ENCODE results near the gene APOM.

Gene APOM

DNA sequence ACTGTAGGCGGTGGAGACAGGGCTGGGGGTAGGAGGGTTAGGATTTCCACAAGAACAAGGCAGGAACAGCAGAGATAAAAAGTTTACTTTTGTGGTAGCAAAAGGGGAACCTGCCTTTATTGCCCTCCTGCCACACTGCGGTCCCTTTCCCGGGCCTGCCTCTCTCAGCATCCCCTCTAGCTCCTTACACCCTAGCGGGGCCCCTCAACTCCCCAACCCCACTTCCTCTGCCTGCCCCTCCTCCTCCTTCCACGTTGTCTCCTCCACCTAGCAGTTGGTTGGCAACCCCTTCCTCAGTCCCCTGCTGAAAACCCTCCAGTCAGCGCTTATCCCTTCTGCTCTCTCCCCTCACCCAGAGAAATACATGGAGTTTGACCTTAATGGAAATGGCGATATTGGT lies 39.9 kb upstream of the APOM start:
- H3K27me3 ChIP-seq (ENCODE audit: control insufficient read depth, low read length): no peaks in the 10 kb centered on the region
- TF ChIP-seq, protein P1, sequence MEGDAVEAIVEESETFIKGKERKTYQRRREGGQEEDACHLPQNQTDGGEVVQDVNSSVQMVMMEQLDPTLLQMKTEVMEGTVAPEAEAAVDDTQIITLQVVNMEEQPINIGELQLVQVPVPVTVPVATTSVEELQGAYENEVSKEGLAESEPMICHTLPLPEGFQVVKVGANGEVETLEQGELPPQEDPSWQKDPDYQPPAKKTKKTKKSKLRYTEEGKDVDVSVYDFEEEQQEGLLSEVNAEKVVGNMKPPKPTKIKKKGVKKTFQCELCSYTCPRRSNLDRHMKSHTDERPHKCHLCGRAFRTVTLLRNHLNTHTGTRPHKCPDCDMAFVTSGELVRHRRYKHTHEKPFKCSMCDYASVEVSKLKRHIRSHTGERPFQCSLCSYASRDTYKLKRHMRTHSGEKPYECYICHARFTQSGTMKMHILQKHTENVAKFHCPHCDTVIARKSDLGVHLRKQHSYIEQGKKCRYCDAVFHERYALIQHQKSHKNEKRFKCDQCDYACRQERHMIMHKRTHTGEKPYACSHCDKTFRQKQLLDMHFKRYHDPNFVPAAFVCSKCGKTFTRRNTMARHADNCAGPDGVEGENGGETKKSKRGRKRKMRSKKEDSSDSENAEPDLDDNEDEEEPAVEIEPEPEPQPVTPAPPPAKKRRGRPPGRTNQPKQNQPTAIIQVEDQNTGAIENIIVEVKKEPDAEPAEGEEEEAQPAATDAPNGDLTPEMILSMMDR (IDR thresholded peaks at IDR 0.05; ENCODE audit: low read depth, low read length, poor library complexity, severe bottlenecking): no peak
- no peak for TF ChIP-seq EZH2phosphoT487 (IDR thresholded peaks at IDR 0.05; ENCODE audit: borderline replicate concordance, low read length)
- no peaks in the 10 kb centered on the region for H3K9me2 ChIP-seq (replicated peaks; ENCODE audit: control insufficient read depth, low read length)
- H4K20me1 ChIP-seq (ENCODE audit: control insufficient read depth, insufficient read depth, low read depth, low read length): no peaks in the 10 kb centered on the region
- peak overlapping the region; percentile 71 for H3K27ac ChIP-seq (ENCODE audit: low read depth, low read length)
- peak overlapping the region; percentile 81 for H3K4me3 ChIP-seq (ENCODE audit: low read length)
- H3K4me1 ChIP-seq (ENCODE audit: control insufficient read depth, low read length): peaks cover 38% of the 10 kb centered on the region
- H3K4me2 ChIP-seq (ENCODE audit: low read length): peak overlapping the region; percentile 93
- peaks cover 22% of the 10 kb centered on the region for H3F3A ChIP-seq (ENCODE audit: control insufficient read depth, insufficient read depth)
- peaks cover 12% of the 10 kb centered on the region for H3K79me2 ChIP-seq (ENCODE audit: control insufficient read depth, low read length)
- peaks cover under 1% of the 10 kb centered on the region for H3K36me3 ChIP-seq (ENCODE audit: control insufficient read depth, low read length)
- no peaks in the 10 kb centered on the region for H3K9me3 ChIP-seq (ENCODE audit: control insufficient read depth, insufficient read depth, low read length)

GRCh38 chr6:31617010-31617409 lies 38.7 kb upstream of the APOM start:
- TF ChIP-seq EZH2phosphoT487 (IDR thresholded peaks at IDR 0.05; ENCODE audit: borderline replicate concordance, low read length): no peak
- TF ChIP-seq, protein P1 (IDR thresholded peaks at IDR 0.05; ENCODE audit: low read depth, low read length, poor library complexity, severe bottlenecking): no peak
- peaks cover 14% of the 10 kb centered on the region for H3K36me3 ChIP-seq (ENCODE audit: control insufficient read depth, low read length)
- no peaks in the 10 kb centered on the region for H3K27me3 ChIP-seq (ENCODE audit: control insufficient read depth, low read length)
- peaks cover 44% of the 10 kb centered on the region for H3K4me1 ChIP-seq (ENCODE audit: control insufficient read depth, low read length)
- peak overlapping the region; percentile 81 for H3K4me3 ChIP-seq (ENCODE audit: low read length)
- H3K79me2 ChIP-seq (ENCODE audit: control insufficient read depth, low read length): peaks cover 24% of the 10 kb centered on the region
- H3K27ac ChIP-seq (ENCODE audit: low read depth, low read length): no peak overlapping the region
- no peaks in the 10 kb centered on the region for H3K9me3 ChIP-seq (ENCODE audit: control insufficient read depth, insufficient read depth, low read length)
- peaks cover 22% of the 10 kb centered on the region for H3F3A ChIP-seq (ENCODE audit: control insufficient read depth, insufficient read depth)
- H3K9me2 ChIP-seq (replicated peaks; ENCODE audit: control insufficient read depth, low read length): no peaks in the 10 kb centered on the region
- peaks cover 5% of the 10 kb centered on the region; the same call in 1 of the 2 replicates for H4K20me1 ChIP-seq (ENCODE audit: control insufficient read depth, insufficient read depth, low read depth, low read length)
- peak overlapping the region; percentile 93 for H3K4me2 ChIP-seq (ENCODE audit: low read length)

DNA sequence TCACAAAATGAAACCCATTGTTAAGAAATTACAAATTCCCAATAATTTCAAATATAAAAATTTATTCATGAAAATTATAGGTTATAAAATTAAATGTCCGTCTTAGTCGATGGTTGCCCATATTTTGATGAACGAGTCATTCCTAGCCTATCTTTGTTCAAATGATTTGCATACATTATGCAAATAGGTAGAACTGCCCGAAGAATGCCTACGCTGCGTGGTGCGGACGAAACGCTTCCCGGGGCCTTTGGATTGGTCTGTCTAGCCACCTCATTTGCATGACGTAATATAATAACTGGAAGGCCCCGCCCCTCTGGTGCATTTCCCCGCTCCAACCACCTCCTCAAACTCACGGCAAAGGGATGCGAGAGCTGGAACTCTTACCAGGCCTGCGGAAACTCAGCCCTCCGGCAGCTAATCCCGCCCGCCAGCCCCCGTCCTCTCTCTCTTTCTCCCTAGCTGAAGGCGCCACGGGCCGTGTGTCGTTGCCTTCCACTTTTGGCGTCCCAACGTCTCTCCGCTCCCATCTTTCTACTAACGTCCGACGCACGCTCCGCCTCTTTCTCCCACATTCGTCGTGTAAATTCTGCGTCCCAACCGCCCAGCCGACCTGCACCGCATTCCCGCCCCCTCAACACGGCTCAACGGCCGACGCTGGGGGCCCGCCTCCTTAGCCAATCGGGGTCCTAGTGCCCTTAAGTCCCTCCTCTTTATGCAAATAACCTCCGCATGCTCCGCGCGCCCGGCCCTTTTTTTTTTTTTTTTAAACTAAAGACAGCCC lies 35.7 kb upstream of the APOM start:
- Histone ChIP-seq H4K20me1 (ENCODE audit: control insufficient read depth, insufficient read depth, low read depth, low read length) (peaks cover 14% of the 10 kb centered on the region), H3K36me3 (ENCODE audit: control insufficient read depth, low read length) (peaks cover 43% of the 10 kb centered on the region), H3K4me1 (ENCODE audit: control insufficient read depth, low read length) (peaks cover 42% of the 10 kb centered on the region), H3K79me2 (ENCODE audit: control insufficient read depth, low read length) (peaks cover 52% of the 10 kb centered on the region), H3K27me3 (ENCODE audit: control insufficient read depth, low read length) (no peaks in the 10 kb centered on the region), H3K4me2 (ENCODE audit: low read length) (peak overlapping the region; percentile 93), H3K4me3 (ENCODE audit: low read length) (peak overlapping the region; percentile 93), H3K27ac (ENCODE audit: low read depth, low read length) (peak overlapping the region; percentile 99), H3K9me2 (replicated peaks; ENCODE audit: control insufficient read depth, low read length) (no peaks in the 10 kb centered on the region), H3K9me3 (ENCODE audit: control insufficient read depth, insufficient read depth, low read length) (no peaks in the 10 kb centered on the region), H3F3A (ENCODE audit: control insufficient read depth, insufficient read depth) (peaks cover 16% of the 10 kb centered on the region)
- TF ChIP-seq, protein P1 (IDR thresholded peaks at IDR 0.05; ENCODE audit: low read depth, low read length, poor library complexity, severe bottlenecking): no peak
- TF ChIP-seq EZH2phosphoT487 (IDR thresholded peaks at IDR 0.05; ENCODE audit: borderline replicate concordance, low read length): no peak

Data from DOHH2 (cell line).